DMS153 treated with DMSO at 0.1 percent for 48 hours (cell line): ENCODE data around the gene WDFY3.

Source experiments
- DNase-seq: peaks from one replicate; lab custom pipeline; 2025; ENCODE audit not compliant: unreplicated experiment; lab: John Stamatoyannopoulos, UW

The WDFY3 gene

DNA sequence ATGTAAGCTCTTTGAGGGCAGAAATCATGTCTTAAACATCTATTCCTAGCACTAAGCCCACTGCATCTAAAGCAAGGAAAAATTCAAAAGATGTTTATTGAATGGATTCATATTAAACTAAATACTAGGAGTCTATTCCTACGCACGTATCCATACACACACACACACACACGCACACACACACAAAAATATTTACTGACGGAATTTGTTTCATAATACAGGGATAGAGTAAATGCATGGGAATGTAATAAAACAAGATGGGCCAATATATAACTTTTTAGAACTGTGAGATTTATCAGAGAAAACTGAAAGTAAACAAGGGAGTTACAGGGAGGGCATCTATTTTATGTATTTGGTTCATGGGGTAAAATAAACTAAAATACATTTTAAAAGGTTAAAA is 57.6 kb downstream of the WDFY3 start:
- DNase-seq: no peak

DNA sequence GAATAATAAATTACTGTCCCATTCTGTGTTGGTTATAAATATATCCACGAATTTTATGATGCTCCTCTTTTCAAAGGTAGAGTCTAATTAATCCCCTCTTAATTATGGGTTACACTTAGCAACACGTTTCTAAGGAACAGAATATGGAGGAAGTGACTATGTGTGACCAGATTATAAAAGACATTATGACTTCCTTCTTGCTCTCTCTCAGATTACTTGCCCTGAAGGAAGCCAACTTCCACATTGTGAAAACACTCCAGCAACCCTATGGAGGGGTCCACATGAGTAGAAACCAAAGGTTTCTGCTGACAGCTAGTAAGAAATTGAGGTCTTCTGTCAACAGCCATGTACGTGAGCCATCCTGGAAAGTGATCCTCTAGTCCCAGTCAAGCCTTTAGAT is 59.3 kb downstream of the WDFY3 start:
- no peak for DNase-seq

DNA sequence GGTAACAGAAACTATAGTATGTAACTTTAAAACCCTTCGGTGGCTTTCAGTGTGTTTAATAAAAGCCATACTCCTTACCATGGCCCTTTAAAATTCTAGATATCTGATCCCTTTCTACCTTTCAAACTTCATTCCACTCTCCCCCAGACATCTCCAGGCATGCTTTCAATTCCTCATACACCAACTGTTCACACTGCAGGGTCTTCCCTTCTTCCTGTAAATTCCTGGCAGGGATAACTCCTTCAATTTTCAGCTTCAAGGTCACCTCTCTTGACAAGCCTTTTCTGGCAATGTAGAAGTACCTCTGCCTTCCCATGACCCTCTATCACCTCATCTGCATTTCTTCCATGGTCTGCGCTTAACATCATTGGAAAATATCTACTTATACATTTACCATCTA is 60.8 kb downstream of the WDFY3 start:
- no peak for DNase-seq

DNA sequence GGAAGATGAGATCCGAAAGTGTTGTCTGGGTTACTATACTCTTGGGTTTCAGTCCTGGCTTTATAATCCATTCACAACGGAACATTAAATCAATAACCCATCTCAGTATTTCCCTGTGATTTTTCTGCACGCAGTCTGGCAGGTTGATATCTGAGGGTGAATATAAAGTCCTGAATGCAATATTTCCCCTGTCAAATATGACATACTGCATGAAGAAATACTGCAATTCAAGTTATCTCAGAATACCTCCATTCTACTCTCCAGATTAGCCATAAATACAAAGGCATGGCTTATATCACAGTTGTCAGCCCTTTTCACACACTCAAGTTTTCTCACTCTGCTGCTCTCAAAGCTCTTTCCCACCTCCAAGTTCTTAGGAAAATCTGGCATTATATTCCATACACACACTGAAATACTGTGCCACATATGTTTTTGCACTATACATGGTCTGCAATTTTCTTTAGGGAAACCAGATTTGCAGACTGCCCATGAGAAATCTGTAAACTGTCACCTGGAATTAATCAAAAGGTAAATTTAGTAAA is 64.7 kb downstream of the WDFY3 start:
- DNase-seq: no peak

DNA sequence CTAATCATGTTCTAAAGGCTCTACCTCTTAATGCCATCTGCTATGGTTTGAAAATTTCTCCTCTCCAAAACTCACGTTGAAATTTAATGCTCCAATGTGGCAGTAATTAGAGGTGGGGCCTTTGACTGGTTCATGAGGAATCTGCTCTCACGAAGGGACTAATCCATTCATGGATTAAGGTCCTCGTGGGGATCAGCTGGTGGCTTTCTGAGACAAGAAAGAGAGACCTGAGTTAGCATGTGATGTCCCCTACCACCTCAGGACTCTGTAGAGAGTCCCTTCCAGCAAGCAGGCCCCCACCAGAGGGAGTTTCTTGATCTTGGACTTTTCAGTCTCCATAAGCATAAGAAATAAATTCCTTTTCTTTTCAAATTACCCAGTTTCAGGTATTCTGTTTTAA is 65.3 kb downstream of the WDFY3 start:
- no peak for DNase-seq

DNA sequence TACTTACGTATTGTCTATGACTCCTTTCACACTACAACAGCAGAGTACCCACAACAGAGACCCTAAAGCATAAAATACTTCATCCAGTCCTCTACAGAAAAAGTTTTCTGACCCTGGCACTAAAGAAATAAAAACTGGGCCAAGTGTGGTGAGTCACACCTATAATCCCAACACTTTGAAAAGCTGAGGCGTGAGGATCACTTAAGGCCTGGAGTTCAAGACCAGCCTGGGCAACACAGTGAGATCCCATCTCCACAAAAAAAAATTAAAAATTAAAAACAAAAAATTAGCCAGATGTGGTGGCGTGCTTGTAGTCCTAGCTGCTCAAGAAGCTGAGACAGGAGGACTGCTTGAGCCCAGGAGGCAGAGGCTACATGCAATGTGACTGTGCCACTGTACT is 66.9 kb downstream of the WDFY3 start:
- DNase-seq: no peak

DNA sequence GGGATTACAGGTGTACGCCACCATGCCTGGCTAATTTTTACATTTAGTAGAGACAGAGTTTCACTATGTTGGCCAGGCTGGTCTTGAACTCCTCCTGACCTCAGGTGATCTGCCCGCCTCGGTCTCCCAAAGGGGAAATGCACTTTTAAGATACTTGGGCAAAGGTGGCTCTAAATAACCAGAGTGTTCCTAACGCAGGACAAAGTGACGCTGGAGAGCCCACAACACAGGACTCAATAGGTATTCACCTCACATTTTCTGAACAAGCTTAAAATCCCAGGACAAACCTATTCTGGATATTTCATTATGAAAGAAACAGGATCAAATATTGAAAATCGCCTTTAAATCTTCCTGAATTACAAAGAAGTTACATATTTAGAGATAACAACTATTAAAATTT is 69.0 kb downstream of the WDFY3 start:
- DNase-seq: no peak

DNA sequence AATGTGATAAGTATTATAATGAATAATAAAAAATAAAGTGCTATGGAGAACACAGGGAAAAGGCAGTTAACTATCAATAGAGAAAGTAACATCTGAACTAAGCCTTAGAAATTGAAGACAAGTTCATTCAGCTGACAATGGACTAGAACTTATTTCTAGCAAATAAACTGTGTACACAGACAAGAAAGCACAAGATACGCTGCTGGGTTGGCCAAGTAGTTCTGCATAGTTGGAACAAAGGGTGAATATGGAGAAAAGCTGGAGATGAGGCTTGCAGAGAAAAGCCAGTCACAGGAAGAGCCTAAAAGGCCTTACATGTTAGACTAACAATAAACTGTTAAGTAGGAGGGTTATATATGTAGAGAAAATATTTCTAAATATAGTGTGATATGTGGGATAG is 71.2 kb downstream of the WDFY3 start:
- no peak for DNase-seq

DNA sequence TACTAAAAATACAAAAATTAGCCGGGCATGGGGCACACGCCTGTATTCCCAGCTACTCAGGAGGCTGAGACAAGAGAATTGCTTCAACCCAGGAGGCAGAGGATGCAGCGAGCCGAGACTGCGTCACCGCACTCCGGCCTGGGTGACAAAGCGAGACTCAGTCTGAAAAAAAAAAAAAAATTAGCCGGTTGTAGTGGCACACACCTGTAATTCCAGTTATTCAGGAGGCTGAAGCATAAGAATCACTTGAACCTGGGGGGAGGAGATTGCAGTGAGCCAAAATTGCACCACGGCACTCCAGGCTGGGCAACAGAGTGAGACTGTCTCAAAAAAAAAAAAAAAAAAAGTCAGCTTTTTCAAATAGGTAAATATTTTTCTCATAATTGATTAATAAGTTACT is 71.9 kb downstream of the WDFY3 start:
- DNase-seq: no peak

DNA sequence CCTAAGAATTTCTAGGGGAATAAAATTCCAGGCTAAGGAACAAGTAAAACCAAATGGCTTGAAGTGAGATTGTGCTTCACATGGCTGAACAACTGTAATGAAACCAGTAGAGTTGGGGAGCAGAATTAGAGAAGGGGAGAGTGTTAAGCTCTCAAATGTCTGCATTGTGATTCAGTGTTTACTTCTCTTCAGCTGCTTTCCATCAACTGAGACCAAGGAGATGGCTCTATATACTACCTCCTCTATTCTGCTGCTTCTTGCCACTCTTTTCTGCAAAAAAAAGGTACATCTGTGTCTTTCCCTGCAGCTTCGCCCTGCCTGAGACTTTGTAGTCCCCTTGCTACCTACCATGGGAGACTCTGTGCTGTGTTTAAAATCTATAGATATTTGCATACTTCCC is 73.5 kb downstream of the WDFY3 start:
- DNase-seq: no peak

DNA sequence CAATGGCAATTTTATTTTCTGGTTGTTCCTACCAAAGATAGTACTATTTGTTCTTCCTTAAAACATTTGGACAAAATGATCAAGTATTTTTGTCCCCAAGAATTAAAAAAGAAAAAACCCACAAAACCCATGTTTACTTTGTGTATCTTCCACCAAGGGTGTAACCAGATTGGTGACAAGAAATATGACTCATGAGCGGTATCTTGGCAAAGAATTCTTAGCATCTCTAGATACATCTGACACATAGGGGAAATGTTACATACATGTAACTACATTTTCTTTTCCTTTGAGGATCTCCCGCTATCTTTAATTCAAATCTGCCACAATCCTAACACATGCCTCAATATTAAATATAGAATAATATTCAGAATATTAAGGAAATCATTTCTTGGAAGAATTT is 78.7 kb downstream of the WDFY3 start:
- no peak for DNase-seq

DNA sequence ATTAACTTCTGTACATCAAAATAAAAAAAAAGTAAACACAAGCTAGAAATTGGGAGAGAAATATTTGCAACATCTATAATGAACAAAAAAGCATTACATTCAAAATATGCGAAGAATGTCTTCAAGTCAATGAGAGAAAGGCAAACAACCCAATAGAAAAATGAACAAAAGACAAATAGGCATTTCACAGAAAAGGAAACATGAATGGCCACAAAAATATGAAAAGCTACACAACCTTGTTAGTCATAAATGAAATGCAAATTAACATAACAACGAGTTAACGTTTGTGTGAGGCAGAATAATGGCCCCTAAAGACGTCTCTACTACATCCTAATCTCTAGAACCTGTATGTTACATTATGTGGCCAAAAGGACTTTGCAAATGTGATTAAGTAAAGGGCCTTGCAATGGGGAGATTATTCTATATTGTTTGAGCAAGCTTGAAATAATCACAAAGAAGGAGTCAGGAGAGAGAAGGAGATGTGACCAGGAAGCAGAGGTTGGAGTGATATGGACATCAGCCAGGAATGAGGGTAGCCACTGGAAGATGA is 86.8 kb downstream of the WDFY3 start:
- DNase-seq: no peak

DNA sequence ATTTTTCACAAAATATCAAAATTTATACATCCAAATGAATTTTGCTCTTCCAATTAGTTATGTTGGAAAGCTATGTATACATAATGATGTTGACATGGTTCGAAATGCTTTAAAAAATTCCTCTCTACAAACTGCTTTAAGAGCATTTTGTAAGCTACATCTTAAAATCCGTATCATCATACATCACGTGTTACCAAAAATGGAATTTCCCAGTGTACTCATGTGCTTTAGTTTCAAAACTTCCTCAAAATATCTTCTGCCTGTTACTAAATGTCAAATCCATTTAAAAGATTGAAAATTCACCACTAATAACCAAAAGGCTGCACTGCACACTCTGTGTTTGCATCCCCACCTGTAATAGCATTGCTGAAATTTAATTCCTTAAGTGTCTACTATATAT is 87.9 kb downstream of the WDFY3 start:
- no peak for DNase-seq

DNA sequence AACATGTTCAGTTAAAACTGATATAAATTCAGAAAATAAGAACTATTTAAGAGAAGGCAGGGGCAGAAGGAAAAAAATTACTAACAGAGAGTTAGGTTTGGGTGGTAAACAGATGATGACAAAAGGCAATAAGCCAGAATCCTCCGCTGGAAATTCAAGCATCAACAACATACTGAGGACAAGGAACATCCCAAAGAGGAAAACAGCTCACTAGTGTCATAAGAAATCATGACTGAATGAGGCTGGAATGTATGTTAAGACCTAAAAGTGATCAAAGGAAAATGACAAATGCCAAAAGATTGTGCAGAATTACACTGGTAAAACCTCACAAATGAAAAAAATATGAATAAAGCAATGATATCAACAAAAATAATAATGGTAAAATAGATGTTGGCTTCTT is 88.4 kb downstream of the WDFY3 start:
- no peak for DNase-seq

DNA sequence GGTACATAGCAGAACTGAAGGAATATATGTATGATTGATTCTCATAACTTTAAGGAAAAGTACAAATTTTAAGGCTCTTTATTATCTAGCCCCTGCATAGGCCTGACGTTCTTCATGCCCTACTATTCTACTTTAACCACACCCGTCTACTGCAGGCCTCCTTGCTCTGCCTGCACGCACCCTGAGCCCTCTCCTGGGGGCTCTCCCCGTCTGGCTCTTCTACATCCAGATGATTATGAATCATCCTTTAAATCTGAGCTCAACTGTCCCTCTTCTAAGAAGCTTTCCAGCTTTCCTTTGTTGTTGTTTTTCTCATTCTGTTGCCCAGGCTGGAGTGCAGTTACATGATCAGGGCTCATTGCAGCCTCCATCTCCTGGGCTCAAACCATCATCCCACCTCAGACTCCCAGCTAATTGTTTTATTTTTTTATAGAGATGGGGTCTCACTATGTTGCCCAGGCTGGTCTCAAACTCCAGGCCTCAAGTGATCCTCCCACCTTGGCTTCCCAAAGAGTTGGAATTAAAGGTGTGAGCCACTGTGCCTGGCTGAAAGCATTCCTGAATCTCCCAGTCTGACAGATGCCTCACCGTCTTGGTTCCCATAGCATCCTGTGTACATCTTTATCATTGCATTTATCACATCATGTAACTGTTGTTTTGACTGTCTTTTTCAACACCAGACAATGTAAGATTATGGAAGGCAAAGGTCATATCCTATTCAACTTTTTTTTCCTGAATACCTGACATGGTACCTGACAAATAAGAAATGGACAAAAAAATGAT is 89.2 kb downstream of the WDFY3 start:
- DNase-seq: no peak

DNA sequence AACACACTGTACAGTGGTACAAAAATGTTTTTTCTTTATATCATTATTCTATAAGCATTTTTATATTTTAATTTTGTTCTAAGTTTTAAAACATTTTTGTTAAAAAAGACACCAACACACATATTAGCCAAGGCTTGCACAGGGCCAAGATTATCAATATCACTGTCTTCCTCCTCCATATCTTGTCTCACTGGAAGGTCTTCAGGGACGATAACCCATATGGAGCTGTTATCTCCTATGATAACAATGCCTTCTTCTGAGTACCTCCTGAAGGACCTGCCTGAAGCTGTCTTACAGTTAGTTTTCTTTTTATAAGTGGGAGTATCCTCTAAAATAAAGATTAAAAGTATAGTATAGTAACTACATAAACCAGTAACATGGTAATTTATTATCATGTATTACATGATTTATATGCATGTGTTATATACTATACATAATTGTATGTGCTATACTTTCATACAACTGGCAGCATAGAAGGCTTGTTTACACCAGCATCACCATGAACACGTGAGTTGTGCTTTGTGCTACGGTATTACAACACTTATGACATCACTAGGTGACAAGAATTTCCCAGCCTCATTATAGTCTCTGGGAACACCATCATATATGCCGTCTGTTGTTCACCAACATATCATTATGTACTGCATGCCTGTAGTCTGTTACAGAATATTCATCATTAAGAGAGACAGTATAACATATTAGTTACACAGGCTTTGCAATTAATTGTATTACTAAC is 90.7 kb downstream of the WDFY3 start:
- DNase-seq: no peak

DNA sequence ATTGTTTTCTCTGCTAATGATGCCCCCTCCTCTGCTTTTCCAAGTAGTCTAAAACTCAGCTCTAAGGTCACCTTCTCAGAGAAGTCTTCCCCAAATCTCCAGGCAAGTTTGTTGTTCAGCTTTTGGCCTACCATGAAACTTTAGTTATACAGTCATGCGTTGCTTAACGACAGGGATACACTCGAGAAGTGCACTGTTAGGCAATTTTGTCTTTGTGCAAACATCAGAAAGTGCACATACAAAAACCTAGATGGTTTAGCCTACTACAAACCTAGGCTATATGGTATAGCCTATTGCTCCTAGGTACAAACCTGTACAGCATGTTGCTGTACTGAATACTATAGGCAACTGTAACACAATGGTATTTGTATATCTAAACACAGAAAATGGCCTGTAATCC is 91.9 kb downstream of the WDFY3 start:
- no peak for DNase-seq

DNA sequence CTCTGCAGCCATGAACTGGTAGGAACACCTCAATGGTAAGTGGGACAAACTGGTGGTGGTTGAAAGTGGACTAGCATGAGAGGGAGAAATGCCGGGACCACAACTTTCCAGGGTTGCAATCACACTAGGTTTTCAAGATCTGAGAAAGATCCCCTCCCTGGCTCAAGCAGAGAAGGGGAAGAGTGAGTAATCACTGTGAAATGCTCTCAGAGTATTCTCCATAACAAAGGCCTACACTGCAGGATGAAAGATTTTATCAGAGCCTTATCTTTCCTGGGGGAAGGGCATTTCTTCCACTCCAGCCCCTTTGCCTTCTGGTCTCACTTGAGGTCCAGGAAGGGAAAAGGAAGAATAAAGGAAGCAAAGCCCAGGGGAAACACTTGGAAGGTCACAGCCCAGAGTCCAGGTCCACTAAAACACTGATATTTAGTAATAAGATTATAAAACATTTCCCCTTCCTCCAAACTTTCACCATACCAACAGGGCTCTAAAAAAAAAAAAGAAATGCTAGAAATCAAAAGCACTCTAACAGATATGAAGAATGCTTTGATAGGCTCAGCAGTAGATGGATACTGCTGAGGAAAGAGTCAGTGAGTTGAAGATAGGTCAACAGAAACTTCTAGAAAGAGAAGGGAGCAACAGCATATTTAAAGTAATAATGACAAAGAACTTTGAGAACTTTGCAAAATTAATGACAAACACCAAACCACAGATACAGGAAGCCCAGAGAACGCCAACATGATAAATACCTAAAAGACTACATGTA is 95.9 kb downstream of the WDFY3 start:
- DNase-seq: no peak

DNA sequence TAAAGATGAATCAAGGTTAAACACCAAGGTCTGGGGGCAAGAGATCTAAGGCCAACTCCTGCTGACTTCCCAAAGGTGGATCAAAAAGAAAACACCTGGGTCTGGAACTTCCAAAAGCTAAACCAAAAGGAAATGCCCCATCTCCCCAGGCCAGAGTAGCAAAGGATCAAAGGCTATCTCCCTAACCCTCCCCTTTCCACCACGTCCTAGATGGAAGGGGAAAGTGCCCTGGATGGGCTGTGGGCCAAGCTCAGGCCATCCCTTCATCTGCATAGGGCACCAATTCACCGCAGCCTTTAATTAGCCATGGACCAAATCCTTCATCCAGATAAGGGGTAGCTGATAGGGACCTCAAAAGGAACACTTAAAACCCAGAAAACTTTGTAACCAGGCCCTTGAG is 100.2 kb downstream of the WDFY3 start:
- DNase-seq: no peak

DNA sequence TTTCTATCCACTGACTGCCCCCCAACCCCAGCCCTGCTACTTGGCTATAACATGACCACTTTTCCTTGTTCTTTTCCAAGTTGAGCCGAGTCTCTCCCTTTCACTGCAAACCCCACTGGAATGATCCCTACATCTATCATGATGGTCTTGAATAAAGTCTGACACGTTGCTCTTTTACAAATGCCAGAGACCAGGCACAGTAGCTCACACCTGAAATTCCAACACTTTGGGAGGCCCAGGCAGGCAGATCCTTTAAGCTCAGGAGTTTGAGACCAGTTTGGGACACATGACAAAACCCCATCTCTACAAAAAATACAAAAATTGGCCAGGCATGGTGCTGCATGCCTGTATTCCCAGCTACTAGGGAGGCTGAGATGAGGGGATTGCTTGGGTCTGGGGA is 100.9 kb downstream of the WDFY3 start:
- DNase-seq: no peak

DNA sequence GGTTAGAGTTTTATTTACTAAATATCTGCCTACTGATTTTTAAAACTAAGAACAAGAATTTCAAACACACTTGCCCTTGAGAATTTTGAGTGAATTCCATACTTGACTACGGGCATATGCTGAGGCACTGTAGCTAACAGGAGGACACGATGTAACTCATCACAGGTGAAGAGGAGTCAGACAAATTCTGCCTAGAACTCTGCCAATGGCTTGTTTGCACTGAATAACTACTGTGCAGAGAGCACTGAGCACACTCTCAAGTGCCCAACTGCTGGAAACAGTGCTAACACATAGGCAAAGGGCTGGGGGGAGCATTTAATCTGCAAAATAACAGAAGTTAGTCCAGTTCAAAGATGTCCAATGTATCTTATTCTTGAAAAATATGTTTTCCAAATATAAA is 104.4 kb downstream of the WDFY3 start:
- DNase-seq: no peak
